Inferior parietal cortex (tissue), 1 donor: Measurements from ENCODE around the gene PPP1R9B.
A peak's percentile ranks its signal among the peaks of the same experiment; 100 is the strongest.

Experiments used
- DNase-seq: peaks from one replicate; pipeline ENCODE4 v3.0.0-alpha.2; 2016; ENCODE audit errors: extremely low spot score

Gene PPP1R9B, protein sequence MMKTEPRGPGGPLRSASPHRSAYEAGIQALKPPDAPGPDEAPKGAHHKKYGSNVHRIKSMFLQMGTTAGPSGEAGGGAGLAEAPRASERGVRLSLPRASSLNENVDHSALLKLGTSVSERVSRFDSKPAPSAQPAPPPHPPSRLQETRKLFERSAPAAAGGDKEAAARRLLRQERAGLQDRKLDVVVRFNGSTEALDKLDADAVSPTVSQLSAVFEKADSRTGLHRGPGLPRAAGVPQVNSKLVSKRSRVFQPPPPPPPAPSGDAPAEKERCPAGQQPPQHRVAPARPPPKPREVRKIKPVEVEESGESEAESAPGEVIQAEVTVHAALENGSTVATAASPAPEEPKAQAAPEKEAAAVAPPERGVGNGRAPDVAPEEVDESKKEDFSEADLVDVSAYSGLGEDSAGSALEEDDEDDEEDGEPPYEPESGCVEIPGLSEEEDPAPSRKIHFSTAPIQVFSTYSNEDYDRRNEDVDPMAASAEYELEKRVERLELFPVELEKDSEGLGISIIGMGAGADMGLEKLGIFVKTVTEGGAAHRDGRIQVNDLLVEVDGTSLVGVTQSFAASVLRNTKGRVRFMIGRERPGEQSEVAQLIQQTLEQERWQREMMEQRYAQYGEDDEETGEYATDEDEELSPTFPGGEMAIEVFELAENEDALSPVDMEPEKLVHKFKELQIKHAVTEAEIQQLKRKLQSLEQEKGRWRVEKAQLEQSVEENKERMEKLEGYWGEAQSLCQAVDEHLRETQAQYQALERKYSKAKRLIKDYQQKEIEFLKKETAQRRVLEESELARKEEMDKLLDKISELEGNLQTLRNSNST

DNA sequence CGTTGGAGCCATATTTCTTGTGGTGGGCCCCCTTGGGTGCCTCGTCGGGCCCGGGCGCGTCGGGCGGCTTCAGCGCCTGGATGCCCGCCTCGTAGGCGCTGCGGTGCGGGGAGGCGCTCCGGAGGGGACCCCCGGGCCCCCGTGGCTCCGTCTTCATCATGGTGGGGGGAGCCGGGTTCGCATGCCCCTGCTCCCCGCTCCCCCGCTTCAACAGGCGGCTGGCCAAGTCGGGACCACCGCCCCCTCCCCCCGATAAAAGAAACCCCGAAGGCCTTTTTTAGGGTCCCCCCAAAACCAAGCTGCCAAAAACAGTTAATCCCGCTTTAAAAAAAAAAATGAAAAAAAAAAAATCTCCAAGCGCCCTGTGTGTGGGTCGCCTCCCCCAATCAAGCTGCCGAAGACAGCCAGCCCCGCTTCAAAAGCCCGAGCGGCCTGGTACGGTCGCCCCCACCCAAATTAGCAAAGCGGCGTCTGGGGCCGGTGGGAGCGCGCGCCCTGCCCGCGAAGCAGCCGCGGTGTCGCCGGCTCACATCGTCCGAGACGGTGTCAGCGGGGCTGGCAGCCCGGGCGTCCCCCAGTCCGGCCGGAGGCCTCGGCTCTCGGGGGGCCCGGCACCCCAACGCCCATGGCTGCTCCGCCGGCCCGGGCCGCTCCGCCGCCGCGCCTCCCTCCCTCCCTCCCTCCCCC lies at the start of gene PPP1R9B:
TSS of gene PPP1R9B (minus strand) at position 324 of the 687 bp plus-strand sequence. CDS start at position 160, 164 bp downstream.
- no peak for DNase-seq

- no peak for DNase-seq
Measured at GRCh38 chr17:50199803-50200456, 49.5 kb upstream of the PPP1R9B start.

DNA sequence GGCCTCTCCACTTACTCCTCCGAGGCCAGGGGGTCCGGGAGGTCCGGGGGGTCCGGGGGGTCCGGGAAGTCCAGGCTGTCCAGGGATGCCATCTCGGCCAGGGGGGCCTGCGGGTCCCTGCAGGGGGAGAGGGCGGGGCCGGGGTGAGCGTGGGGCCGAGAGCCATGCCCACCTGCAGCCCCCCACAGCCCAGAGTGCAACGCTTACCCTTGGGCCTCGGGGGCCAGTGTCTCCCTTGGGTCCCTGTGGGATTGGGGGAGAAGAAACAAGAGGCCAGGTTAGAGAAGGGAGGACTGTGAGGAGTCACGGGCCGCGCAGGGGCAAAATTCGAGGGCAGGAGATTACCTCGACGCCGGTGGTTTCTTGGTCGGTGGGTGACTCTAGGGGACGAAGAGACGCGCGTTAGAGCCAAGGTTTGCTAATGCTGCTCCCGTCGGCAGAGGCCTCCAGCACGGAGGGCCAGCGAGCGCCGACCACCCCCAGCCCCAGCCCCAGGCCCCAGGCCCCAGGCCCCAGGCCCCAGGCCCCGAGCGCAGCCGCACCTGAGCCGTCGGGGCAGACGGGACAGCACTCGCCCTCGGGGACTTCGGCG lies 48.8 kb upstream of the PPP1R9B start:
- no peak for DNase-seq

DNA sequence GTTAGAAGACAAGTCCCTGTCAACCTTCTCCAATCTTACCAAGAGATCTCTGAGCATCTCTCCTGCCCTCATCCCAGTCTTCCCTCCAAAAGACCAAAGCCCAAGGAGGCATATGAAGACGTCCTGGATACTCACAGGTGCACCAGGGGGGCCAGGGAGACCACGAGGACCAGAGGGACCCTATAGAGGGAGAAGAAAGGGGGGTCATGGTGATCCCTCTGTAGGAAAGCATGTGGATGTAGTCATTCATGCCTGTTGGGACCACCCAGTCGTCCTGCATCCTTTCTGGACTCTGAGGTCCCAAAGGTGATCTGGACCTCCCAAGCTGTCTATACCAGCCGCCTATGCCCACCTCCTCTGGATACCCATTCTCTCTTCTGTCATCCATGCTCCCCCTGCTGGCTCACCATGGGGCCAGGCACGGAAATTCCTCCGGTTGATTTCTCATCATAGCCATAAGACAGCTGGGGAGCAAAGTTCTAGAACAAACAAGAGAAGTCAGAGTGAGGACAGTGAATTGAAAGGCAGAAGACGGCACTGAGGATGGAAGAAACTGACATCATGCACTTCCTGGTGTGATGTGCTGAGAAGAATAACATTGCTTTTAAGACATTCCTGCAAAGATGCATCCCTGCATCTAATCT lies 47.7 kb upstream of the PPP1R9B start:
- peak; percentile 70 for DNase-seq

DNA sequence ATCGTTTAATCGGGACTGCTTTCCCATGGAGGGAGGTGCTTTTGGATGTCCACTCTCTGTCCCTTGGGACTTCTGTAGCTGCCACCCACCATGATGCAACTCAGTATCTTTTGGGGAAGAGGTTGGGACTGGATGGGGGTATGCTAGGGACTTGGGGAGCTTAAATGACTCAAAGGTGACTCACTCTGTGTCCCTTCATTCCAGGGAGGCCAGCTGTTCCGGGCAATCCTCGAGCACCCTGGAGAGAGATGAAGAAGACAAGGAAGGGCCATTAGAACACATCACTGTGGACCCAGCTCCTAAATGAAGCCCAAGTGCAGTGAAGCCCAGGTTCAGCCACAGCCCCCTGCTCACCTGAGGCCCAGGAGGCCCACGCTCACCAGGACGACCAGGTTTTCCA lies 46.3 kb upstream of the PPP1R9B start:
- DNase-seq: no peak

- DNase-seq: no peak
Measured at GRCh38 chr17:50196036-50196435, 45.6 kb upstream of the PPP1R9B start.

- no peak for DNase-seq
Measured at GRCh38 chr17:50194934-50195865, 44.7 kb upstream of the PPP1R9B start.

DNA sequence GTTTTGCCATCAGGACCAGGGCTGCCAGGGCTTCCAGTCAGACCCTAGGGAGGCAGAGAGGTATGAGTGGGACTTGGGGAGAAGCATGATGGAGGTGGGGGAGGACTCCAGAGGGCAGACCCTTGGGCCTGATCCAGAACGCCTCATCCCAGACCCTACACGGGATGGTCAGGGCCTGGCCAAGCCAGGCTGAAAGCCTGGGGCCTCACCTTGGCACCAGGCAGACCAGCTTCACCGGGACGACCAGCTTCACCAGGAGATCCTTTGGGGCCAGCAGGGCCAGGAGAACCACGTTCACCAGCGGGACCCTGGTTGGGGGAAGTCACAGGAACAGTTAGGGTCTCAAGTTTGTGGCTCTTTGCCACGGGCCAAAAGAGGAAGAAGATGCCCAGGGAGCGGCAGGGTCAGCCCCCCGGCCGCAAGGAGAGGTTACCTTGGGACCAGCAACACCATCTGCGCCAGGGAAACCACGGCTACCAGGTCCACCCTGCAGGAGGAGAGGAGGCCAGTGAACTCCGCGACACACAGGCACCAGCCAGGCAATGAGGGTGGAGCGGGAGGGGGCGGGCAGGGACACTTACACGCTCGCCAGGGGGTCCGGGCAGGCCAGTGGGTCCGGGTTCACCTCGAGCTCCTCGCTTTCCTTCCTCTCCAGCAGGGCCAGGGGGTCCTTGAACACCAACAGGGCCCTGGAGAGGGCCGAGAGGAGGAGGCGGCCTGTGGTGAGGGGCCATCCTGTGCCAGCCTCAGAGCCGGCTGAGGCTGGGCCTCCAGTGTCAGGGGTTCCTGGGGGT lies 43.9 kb upstream of the PPP1R9B start:
- no peak for DNase-seq

DNA sequence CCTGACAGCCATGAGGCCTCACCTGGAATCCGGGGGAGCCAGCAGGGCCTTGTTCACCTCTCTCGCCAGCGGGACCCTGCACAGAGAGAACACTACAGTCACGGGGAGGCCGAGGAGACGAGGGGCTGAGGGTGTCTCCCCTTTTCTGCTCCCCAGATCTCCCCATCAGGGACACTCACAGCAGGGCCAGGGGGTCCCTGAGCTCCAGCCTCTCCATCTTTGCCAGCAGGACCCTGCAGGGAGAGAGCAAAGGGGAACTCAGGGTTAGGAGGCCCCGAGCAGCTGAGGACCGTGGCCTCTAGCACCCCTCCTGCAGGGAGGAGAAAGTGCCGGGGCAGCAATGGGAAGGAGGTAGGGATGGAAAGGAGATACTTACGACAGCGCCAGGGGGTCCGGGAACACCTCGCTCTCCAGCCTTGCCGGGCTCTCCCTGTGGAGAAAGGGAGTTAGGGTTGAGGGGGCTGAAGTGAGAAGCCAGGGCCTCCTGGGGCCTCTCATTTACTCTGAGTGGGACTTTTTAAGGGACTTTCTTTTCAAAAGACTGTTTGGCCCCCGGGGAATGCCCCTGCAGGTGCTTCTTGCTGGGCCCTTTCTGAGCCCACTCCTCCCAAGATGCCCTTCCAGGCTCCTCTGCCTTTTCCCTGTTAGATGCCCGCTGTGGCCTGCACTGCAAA lies 42.3 kb upstream of the PPP1R9B start:
- no peak for DNase-seq

- no peak for DNase-seq
Measured at GRCh38 chr17:50192144-50192617, 41.7 kb upstream of the PPP1R9B start.

DNA sequence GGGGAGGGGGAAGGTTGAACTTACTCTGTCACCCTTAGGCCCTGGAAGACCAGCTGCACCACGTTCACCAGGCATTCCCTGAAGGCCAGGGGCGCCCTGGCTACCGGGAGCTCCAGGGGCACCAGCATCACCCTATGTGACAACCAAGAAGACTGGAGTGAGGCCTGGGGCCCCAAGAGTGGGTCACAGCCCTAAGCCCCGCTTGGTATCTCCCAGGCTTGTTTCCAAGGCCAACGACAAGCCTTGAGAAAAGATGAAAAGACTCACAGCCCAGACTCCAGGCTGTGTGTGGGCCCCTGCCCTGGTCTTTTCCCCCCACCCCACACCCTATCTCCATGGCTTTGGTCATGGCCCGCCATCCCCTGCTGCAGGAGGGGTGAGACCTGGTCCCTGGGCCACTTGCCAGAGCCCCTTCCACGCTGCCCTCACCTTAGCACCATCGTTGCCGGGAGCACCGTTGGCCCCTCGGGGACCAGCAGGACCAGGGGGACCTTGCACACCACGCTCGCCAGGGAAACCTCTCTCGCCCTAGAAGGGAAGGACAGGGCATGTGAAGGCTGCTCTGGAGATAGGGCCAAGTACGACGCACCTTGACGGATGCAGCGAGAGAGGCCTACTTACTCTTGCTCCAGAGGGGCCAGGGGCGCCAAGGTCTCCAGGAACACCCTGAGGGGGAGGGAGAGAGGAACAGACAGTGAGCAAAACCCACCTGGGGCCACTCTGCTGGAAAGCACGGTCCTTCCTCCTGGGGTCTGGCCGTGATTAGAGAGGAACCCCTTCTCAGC lies 41.1 kb upstream of the PPP1R9B start:
- no peak for DNase-seq

- DNase-seq: no peak
Measured at GRCh38 chr17:50190603-50191358, 40.3 kb upstream of the PPP1R9B start.

DNA sequence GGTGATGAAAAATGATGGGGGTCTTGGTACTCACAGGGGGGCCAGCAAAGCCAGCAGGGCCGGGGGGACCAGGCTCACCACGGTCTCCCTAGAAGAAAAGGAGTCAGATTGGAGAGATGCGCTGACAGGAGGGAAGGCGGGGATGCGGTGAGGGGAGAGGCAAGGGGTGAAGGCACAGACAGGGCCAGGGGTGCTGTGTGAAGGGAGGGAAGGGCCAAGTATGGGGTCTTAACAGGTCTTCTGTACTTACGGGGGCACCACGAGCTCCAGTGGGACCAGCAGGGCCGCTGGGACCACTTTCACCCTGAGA lies 39.8 kb upstream of the PPP1R9B start:
- no peak for DNase-seq

DNA sequence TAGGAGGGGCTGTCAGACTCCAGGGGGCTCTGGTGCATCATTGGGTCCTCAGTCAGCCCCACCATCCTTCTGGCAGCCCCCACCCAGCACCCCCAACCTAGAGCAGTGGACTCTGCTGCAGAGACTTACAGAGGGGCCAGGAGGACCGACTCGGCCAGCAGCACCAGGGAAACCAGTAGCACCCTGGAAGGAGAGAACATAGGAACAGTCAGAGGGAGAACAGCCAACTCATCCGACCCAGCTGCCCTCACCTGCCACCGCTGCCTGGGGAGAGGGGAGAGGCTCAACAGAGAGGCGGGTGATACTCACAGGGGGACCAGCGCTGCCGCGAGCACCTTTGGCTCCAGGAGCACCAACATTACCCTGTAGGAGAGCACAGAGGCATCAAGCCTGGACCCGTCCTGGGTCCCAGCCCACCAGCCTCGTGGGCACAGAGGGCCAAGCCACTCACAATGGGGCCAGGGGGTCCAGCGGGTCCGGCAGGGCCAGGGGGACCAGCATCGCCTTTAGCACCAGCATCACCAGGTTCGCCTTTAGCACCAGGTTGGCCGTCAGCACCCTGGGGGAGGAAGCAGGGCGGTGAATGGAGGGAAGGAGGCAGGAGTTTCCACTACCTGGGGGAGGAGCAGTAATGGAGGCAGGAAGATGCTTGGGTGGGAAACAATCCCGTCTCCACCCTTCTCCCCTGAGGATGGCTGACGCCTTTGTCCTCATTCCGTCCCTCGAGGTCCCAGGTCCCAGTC lies 39.2 kb upstream of the PPP1R9B start:
- DNase-seq: no peak

GRCh38 chr17:50188921-50189549 lies 38.6 kb upstream of the PPP1R9B start:
- no peak for DNase-seq

GRCh38 chr17:50188531-50188920 lies 38.0 kb upstream of the PPP1R9B start:
- no peak for DNase-seq
